ENCODE measurements around the gene SEL1L3. TPM values are rescaled to one million over a fixed set of nuclear protein-coding genes. Genes with fewer than 3 reads are reported as not detected.

Gene SEL1L3
- total and polyA plus RNA-seq, 2 of the 13 experiments (the other 11 are each of a cell fraction or from before 2014, with no cell fraction given) = 0.28 to 1.1 TPM

- Histone ChIP-seq H3K9ac (ENCODE audit: insufficient read depth, low read depth, low read length) (no peak overlapping the region), H3K79me2 (ENCODE audit: insufficient read depth, low read length) (no peaks in the 10 kb centered on the region), H3K27me3 (ENCODE audit: control insufficient read depth in 1 of 2, insufficient read depth in 2 of 2, low read length in 2 of 2) (no peaks in the 10 kb centered on the region), H3K4me3 (replicated peaks in 1 of 3; ENCODE audit: insufficient read depth in 1 of 3, low read depth in 2 of 3, low read length in 3 of 3) (no peak overlapping the region), H3K4me2 (ENCODE audit: low read depth, low read length) (no peak overlapping the region), H3K36me3 (replicated peaks in 1 of 2; ENCODE audit: control insufficient read depth in 1 of 2, insufficient read depth in 2 of 2, low read length in 2 of 2) (no peaks in the 10 kb centered on the region), H3K27ac (ENCODE audit: extremely low read length, insufficient read depth, low read length) (no peak overlapping the region), H2AFZ (ENCODE audit: low read length) (no peak overlapping the region), H3K4me1 (ENCODE audit: insufficient read depth, low read length) (no peaks in the 10 kb centered on the region), H3K9me3 (ENCODE audit: low read length) (no peaks in the 10 kb centered on the region), H4K20me1 (ENCODE audit: insufficient read depth, low read length) (no peaks in the 10 kb centered on the region)
- FAIRE-seq (no peak), DNase-seq (ENCODE audit: low spot score) (no peak), ATAC-seq (no peak)
- ChIA-PET POLR2A (no interaction called here), CTCF (ENCODE audit: low intra/inter-chr PET ratio, low total read pairs) (no interaction called here)
- WGBS (ENCODE audit: low lambda C conversion rate) = 61% methylated on average over 3 of the region's 3 CpGs
- BruUV-seq (replicated peaks) = no TSS peak
- intact Hi-C loops (cut with micrococcal nuclease; ENCODE audit: unreplicated experiment) = no loop called here
- in situ Hi-C loops (cut with HindIII; ENCODE audit: extremely low pct_ligation_motif_present, low pct_unique_long_range_greater_than_20kb) = no loop called here
- TF ChIP-seq THAP11 (CRISPR knock-in tag; IDR thresholded peaks at IDR 0.05) (no peak), MAF1 (CRISPR knock-in tag; IDR thresholded peaks at IDR 0.05; ENCODE audit: borderline replicate concordance) (no peak), ZFP37 (CRISPR knock-in tag; IDR thresholded peaks at IDR 0.05; ENCODE audit: borderline replicate concordance) (no peak), AFF4 (CRISPR knock-in tag; IDR thresholded peaks at IDR 0.05) (no peak), CREB1 (IDR thresholded peaks at IDR 0.05) (no peak), CREB1 (CRISPR knock-in tag; IDR thresholded peaks at IDR 0.05) (no peak), RELA (CRISPR knock-in tag; IDR thresholded peaks at IDR 0.05) (no peak), CENPX (CRISPR knock-in tag; IDR thresholded peaks at IDR 0.05) (no peak), HDAC6 (IDR thresholded peaks at IDR 0.05; ENCODE audit: low read depth, low read length) (no peak), ISX (CRISPR knock-in tag; conservative IDR thresholded peaks at IDR 0.05) (no peak), MIER2 (CRISPR knock-in tag; IDR thresholded peaks at IDR 0.05) (no peak), ERF (CRISPR knock-in tag; IDR thresholded peaks at IDR 0.05) (no peak), ZMYM4 (CRISPR knock-in tag; IDR thresholded peaks at IDR 0.05) (no peak), SMYD3 (CRISPR knock-in tag; IDR thresholded peaks at IDR 0.05) (no peak), SP5 (CRISPR knock-in tag; IDR thresholded peaks at IDR 0.05; ENCODE audit: borderline replicate concordance, low read depth) (no peak), NKX3-1 (CRISPR knock-in tag; IDR thresholded peaks at IDR 0.05) (no peak)
These were observed 59.0 kb downstream of the SEL1L3 start for GRCh38 chr4:25803720-25804225.

All from HepG2 (cell line).